Skeletal muscle cell (primary cell): ENCODE data around the gene BMPR2.
"Not testable (repeated sequence)": the region's sequence is repeated elsewhere in the genome, so short reads cannot be mapped to it uniquely, and the experiment has no call there.

Experiments used
- DNase-seq: peaks from one replicate; pipeline ENCODE4 v3.0.0-alpha.2; 2010; ENCODE audit warnings: low read depth
- H3K4me3 ChIP-seq: 2 replicates; pipeline ENCODE4 v1.5.1; 2011; ENCODE audit warnings: low read depth, mild to moderate bottlenecking, control low read depth, low read length, moderate library complexity

BMPR2 gene

DNA sequence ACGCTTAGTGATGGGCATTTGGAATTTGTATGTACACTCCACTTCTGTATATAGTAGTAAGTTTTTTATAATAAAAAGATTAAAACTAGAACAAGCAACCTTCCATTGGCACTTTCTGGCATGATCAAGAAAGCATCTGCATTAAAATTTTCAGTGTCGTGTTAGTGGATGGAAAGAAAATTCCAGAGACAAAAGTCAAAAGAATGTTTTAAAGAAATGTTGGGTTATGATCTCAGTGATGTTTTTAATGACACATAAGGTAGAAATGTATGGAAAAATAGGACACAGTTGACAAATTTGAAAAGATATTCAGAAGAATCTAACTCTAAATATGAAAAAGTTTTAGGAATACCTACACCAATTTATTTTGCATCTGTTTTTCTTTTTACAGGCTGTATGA, 132.6 kb downstream of the BMPR2 start:
- no peak overlapping the region for H3K4me3 ChIP-seq

GRCh38 chr2:202510911-202511310, 134.8 kb downstream of the BMPR2 start:
- H3K4me3 ChIP-seq, result no peak overlapping the region
- DNase-seq, result peak; percentile 9

More for the DNA sequence above, 132.6 kb downstream of the BMPR2 start:
- no peak for DNase-seq

- DNase-seq, result no peak
- no peak overlapping the region for H3K4me3 ChIP-seq
These were observed 136.0 kb downstream of the BMPR2 start for GRCh38 chr2:202512176-202512575.

- no peak for DNase-seq
- no peak overlapping the region for H3K4me3 ChIP-seq
These were observed 138.6 kb downstream of the BMPR2 start for GRCh38 chr2:202514732-202515131.

- no peak overlapping the region for H3K4me3 ChIP-seq
- DNase-seq, result no peak
These were observed 143.3 kb downstream of the BMPR2 start for GRCh38 chr2:202519453-202519852.

- H3K4me3 ChIP-seq, result no peak overlapping the region
- DNase-seq, result no peak
These were observed 145.3 kb downstream of the BMPR2 start for GRCh38 chr2:202521470-202521869.

GRCh38 chr2:202529389-202529788, 153.3 kb downstream of the BMPR2 start:
- no peak overlapping the region for H3K4me3 ChIP-seq

GRCh38 chr2:202530038-202530437, 153.9 kb downstream of the BMPR2 start:
- no peak overlapping the region for H3K4me3 ChIP-seq
- no peak for DNase-seq

More at GRCh38 chr2:202529389-202529788, 153.3 kb downstream of the BMPR2 start:
- DNase-seq, result peak; percentile 36

DNA sequence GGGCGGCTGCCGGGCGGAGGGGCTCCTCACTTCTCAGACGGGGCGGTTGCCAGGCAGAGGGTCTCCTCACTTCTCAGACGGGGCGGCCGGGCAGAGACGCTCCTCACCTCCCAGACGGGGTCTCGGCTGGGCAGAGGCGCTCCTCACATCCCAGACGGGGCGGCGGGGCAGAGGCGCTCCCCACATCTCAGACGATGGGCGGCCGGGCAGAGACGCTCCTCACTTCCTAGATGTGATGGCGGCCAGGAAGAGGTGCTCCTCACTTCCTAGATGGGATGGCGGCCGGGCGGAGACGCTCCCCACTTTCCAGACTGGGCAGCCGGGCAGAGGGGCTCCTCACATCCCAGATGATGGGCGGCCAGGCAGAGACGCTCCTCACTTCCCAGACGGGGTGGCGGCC, 159.2 kb downstream of the BMPR2 start:
- DNase-seq, H3K4me3 ChIP-seq: not testable (repeated sequence)

DNA sequence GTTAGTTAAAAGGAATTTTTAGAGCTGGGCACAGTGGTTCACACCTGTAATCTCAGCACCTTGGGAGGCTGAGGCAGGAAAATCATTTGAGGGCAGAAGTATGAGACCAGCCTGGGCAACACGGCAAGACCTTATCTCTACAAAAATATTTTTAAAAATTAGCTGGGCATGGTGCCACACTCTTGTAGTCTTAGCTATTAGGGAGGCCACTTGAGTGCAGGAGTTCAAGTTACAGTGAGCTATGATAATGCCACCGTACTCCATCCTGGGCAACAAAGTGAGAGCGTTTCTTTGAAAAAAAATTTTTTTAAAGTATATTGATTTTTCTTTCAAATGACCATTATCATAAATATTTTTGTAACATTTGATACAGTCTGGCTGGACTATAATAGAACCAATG, 165.0 kb downstream of the BMPR2 start:
- DNase-seq, result no peak
- no peak overlapping the region for H3K4me3 ChIP-seq

GRCh38 chr2:202542142-202542541, 166.0 kb downstream of the BMPR2 start:
- DNase-seq, result no peak
- H3K4me3 ChIP-seq, result no peak overlapping the region

- no peak for DNase-seq
- H3K4me3 ChIP-seq, result no peak overlapping the region
These were observed 169.4 kb downstream of the BMPR2 start for GRCh38 chr2:202545523-202545922.

DNA sequence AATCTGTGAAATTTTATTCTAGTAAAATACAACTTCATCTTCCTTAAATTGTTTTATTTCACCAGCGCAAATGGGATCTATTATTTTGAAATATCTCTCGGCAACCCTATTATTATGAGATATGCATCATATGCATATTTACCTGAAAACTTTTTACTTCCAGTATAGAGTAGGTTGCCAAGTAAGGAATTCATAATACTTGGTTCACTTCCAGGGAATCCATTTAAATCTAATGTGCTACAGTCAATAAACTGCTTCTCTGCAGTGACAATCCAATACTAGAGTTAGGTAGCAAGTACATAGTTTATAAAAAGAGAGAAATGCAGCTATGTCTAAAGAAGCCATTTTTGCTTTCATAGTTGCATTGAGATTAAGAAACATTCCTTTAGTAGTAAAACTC, 169.8 kb downstream of the BMPR2 start:
- no peak for DNase-seq
- H3K4me3 ChIP-seq, result no peak overlapping the region

- not testable (repeated sequence) for H3K4me3 ChIP-seq, DNase-seq
These were observed 170.5 kb downstream of the BMPR2 start for GRCh38 chr2:202546499-202547141.

GRCh38 chr2:202548240-202548639, 172.1 kb downstream of the BMPR2 start:
- no peak for DNase-seq

DNA sequence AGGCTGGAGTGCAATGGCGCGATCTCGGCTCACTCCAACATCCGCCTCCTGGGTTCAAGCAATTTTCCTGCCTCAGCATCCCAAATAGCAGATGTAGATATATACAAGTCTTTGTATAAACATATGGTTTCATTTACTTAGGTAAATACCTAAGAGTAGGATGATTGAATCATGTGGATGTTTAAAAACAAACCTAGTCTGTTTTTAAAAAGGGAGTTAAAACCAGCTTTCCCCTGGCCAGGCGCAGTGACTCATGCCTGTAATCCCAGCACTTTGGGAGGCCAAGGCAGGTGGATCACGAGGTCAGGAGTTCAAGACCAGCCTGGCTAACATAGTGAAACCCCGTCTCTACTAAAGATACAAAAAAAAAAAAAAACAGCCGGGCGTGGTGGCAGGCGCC, 174.9 kb downstream of the BMPR2 start:
- not testable (repeated sequence) for H3K4me3 ChIP-seq, DNase-seq

More at GRCh38 chr2:202548240-202548639, 172.1 kb downstream of the BMPR2 start:
- no peak overlapping the region for H3K4me3 ChIP-seq

- H3K4me3 ChIP-seq, result no peak overlapping the region
- DNase-seq, result no peak
These were observed 179.2 kb downstream of the BMPR2 start for GRCh38 chr2:202555356-202555755.

DNA sequence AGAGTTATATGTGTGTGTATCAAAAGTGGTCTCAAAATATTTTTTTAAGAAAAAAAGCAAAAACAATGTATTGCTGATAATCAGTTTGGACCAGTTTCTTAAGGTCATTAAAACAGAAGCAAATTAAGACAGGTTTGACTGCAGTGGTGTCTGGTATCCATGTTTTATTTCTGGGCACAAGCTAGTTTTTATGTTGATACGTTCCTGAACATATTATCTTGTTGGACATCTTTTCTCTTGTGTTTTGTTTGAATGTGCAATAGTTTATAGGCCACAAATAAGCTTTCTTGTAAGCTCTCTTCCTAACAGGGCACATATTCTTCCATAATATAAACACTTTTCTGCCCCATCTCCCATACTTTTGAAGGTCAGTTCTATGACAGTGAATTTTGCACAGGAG, 184.1 kb downstream of the BMPR2 start:
- no peak for DNase-seq
- H3K4me3 ChIP-seq, result no peak overlapping the region

GRCh38 chr2:202564226-202564625, 188.1 kb downstream of the BMPR2 start:
- DNase-seq, result peak; percentile 10
- no peak overlapping the region for H3K4me3 ChIP-seq

DNA sequence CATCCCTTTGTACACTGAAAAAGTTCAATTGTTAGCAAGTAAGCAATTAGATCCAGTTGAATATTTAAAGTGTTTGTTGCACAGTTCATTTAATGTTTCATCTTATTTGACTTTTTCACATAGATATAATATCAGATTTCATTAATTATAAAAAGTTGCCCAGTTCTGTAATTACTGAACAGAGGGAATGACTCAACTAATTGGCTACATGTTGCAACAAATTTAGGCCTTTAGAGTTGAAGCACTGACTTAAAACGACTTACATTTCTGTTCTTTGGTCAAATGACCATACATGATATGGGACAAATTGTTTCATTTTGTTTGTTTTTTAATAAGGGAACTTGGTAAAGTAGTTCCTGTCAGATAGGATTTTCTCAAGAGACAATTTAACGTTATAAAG, 190.2 kb downstream of the BMPR2 start:
- H3K4me3 ChIP-seq, result no peak overlapping the region

DNA sequence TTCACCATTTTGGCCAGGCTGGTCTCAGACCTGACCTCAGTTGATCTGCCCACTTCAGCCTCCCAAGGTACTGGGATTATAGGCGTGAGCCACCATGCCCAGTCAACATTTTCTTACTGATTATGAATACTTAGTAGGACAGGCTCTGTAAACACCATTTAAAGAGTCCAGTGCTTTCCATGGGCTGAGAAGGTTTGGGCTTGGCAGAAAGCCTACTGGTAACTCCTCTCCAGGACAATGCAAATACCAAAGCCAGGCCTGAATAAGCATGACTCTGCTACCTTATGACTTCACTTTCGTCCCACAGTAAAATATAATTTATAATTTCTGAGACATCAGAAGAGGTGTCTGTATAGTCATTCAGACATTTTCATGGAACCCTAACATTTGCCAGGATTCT, 198.4 kb downstream of the BMPR2 start:
- H3K4me3 ChIP-seq, result no peak overlapping the region
- DNase-seq, result no peak

More for the DNA sequence above, 190.2 kb downstream of the BMPR2 start:
- no peak for DNase-seq

DNA sequence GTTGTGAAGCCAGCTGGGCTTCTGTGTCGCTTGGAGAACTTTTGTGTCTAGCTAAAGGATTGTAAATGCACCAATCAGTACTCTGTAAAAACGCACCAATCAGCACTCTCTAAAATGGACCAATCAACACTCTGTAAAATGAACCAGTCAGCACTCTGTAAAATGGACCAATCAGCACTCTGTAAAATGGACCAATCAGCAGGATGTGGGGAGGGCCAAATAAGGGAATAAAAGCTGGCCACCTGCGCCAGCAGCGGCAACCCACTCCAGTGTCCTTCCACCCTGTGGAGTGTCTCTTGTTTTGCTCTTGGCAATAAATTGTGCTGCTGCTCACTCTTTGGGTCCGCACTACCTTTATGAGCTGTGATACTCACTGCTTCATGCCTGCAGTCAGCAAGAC, 199.1 kb downstream of the BMPR2 start:
- DNase-seq, H3K4me3 ChIP-seq: not testable (repeated sequence)
